Central memory CD8-positive, alpha-beta T cell (primary cell): ENCODE results near the gene UBR7.
A peak's percentile ranks its signal among the peaks of the same experiment; 100 is the strongest.

Experiments used
- ATAC-seq: fragments of 150-1000 bp; cut with Tn5 transposase; replicated peaks from 2 replicates; pipeline ENCODE4 v1.10.0; 2022; ENCODE audit warnings: mild to moderate bottlenecking, moderate FRiP score, moderate number of reproducible peaks; ENCODE audit not compliant: poor library complexity, severe bottlenecking; ENCODE audit errors: extremely low read depth
- DNase-seq, 2 donors: peaks; one replicate each; pipeline ENCODE4 v3.0.0; 2021; ENCODE audit warnings: low spot score in 2 of 2
- H3K27ac Mint-ChIP-seq: one replicate; pipeline ENCODE4 v1.8.0; 2022; ENCODE audit warnings: low read depth, mild to moderate bottlenecking, moderate library complexity, mixed read lengths
- H3K27me3 Mint-ChIP-seq: one replicate; pipeline ENCODE4 v1.8.0; 2022; ENCODE audit warnings: mixed read lengths
- H3K36me3 Mint-ChIP-seq: one replicate; pipeline ENCODE4 v1.8.0; 2022; ENCODE audit warnings: mild to moderate bottlenecking, moderate library complexity, mixed read lengths; ENCODE audit not compliant: insufficient read depth
- H3K4me1 Mint-ChIP-seq: one replicate; pipeline ENCODE4 v1.8.0; 2022; ENCODE audit warnings: mixed read lengths
- H3K4me3 Mint-ChIP-seq: one replicate; pipeline ENCODE4 v1.8.0; 2022; ENCODE audit warnings: mild to moderate bottlenecking, moderate library complexity, mixed read lengths
- H3K9me3 Mint-ChIP-seq: one replicate; pipeline ENCODE4 v1.8.0; 2022; ENCODE audit warnings: mixed read lengths

The UBR7 gene

GRCh38 chr14:93239869-93240677 lies 33.0 kb downstream of the UBR7 start:
- Mint-ChIP-seq H3K36me3 (peaks cover 30% of the 10 kb centered on the region), H3K4me3 (no peak overlapping the region), H3K27me3 (no peaks in the 10 kb centered on the region), H3K4me1 (peaks cover 5% of the 10 kb centered on the region), H3K27ac (no peak overlapping the region), H3K9me3 (no peaks in the 10 kb centered on the region)
- DNase-seq, result no peak
- no peak for ATAC-seq

- Mint-ChIP-seq H3K27ac (no peak overlapping the region), H3K27me3 (no peaks in the 10 kb centered on the region), H3K4me1 (peaks cover 5% of the 10 kb centered on the region), H3K36me3 (peaks cover 34% of the 10 kb centered on the region), H3K4me3 (no peak overlapping the region), H3K9me3 (no peaks in the 10 kb centered on the region)
- no peak for ATAC-seq
- no peak for DNase-seq
Observed at GRCh38 chr14:93240678-93241000, 33.6 kb downstream of the UBR7 start.

GRCh38 chr14:93245764-93246420 lies 38.8 kb downstream of the UBR7 start:
- H3K9me3 Mint-ChIP-seq, result no peaks in the 10 kb centered on the region
- peaks cover 5% of the 10 kb centered on the region for H3K4me1 Mint-ChIP-seq
- H3K36me3 Mint-ChIP-seq, result peaks cover 53% of the 10 kb centered on the region
- no peak overlapping the region for H3K4me3 Mint-ChIP-seq
- ATAC-seq (no peak), DNase-seq (no peak)
- H3K27ac Mint-ChIP-seq, result no peak overlapping the region
- H3K27me3 Mint-ChIP-seq, result no peaks in the 10 kb centered on the region

DNA sequence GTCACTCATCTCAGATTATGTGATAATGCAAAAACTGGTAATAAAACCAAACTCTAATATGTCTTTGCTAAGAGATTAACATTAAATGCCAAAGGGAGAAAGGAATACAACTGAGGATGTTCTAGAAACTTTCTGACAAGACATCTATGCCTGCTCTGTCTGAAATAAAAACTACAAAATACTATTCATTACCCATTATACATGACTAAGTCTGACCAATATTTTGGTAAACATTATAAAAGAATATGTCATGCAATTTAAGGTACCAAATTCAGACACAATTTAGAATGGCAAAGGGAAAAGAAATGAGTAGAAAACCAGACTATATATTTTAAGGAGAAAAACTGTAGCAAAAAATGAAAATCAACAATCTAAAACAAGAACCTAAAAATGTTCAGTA lies 39.5 kb downstream of the UBR7 start:
- ATAC-seq, result no peak
- no peaks in the 10 kb centered on the region for H3K9me3 Mint-ChIP-seq
- no peak overlapping the region for H3K4me3 Mint-ChIP-seq
- no peak overlapping the region for H3K27ac Mint-ChIP-seq
- DNase-seq, result no peak
- peaks cover 49% of the 10 kb centered on the region for H3K36me3 Mint-ChIP-seq
- peaks cover 5% of the 10 kb centered on the region for H3K4me1 Mint-ChIP-seq
- H3K27me3 Mint-ChIP-seq, result no peaks in the 10 kb centered on the region

DNA sequence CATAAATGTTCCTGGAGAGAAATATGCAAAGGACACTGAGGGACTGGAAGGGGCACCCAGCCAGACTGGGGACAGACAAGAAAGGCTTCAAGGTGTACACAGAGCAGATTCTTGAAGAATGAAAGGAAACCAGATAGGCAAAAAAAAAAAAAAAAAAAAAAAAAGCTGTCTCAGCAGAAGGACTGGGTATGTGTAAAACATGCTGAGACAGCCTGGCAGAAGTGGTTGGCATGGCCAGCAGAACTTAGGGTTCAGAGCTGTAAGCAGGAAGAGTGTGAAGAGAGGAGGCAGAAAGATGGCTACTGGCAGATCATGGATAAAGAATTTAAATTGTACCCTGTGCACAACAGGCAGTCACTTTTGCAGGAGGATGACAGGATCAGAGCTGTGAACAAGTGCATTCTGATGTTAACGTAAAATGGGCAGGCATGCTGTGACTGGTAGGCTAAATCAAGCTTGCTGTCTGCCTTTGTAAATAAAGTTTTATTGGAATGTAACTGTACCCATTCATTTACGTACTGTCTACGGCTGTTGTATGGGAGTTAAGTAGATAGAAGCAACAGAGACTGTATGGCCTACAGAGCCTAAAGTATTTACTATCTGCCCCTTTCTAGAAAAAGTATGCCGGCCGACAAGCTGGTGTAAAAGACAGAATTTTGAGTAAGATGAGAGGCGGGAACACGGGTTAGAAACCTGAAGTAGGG lies 42.2 kb downstream of the UBR7 start:
- Mint-ChIP-seq H3K36me3 (peaks cover 48% of the 10 kb centered on the region), H3K27me3 (no peaks in the 10 kb centered on the region), H3K27ac (peak overlapping the region; percentile 82), H3K4me1 (no peaks in the 10 kb centered on the region), H3K9me3 (no peaks in the 10 kb centered on the region), H3K4me3 (no peak overlapping the region)
- ATAC-seq, result no peak
- DNase-seq, result no peak

- H3K36me3 Mint-ChIP-seq, result peaks cover 19% of the 10 kb centered on the region
- no peak for DNase-seq
- H3K4me3 Mint-ChIP-seq, result no peak overlapping the region
- no peak overlapping the region for H3K27ac Mint-ChIP-seq
- no peaks in the 10 kb centered on the region for H3K9me3 Mint-ChIP-seq
- ATAC-seq, result no peak
- H3K4me1 Mint-ChIP-seq, result peaks cover 22% of the 10 kb centered on the region
- no peaks in the 10 kb centered on the region for H3K27me3 Mint-ChIP-seq
Observed at GRCh38 chr14:93262446-93262845, 55.4 kb downstream of the UBR7 start.

DNA sequence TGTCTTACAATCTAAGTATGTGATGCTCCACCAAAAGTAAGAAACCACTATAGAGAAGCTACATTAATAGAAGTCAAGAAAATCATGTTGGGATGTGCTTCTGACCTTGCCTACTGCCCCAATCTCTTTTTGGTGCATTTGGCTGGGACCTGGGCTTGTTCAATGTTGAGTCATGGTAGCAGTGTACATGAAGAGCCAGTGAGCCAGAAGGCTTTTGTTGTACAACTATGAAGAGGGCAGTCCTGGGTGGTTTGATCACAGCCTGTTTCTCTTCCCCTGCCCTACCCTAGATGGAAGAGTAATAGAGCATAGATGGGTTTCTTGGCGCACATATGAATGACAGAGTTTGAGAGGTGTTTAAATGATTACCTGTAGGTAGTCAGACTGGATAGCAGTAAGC lies 56.4 kb downstream of the UBR7 start:
- H3K4me1 Mint-ChIP-seq, result peaks cover 31% of the 10 kb centered on the region
- no peaks in the 10 kb centered on the region for H3K27me3 Mint-ChIP-seq
- no peak overlapping the region for H3K4me3 Mint-ChIP-seq
- no peaks in the 10 kb centered on the region for H3K9me3 Mint-ChIP-seq
- ATAC-seq, result no peak
- H3K36me3 Mint-ChIP-seq, result peaks cover 16% of the 10 kb centered on the region
- DNase-seq, result no peak
- no peak overlapping the region for H3K27ac Mint-ChIP-seq

GRCh38 chr14:93266127-93266526 lies 59.1 kb downstream of the UBR7 start:
- Mint-ChIP-seq H3K4me3 (no peak overlapping the region), H3K4me1 (peaks cover 31% of the 10 kb centered on the region), H3K27me3 (no peaks in the 10 kb centered on the region), H3K9me3 (no peaks in the 10 kb centered on the region), H3K36me3 (peaks cover 14% of the 10 kb centered on the region), H3K27ac (no peak overlapping the region)
- no peak for ATAC-seq
- DNase-seq, result no peak

DNA sequence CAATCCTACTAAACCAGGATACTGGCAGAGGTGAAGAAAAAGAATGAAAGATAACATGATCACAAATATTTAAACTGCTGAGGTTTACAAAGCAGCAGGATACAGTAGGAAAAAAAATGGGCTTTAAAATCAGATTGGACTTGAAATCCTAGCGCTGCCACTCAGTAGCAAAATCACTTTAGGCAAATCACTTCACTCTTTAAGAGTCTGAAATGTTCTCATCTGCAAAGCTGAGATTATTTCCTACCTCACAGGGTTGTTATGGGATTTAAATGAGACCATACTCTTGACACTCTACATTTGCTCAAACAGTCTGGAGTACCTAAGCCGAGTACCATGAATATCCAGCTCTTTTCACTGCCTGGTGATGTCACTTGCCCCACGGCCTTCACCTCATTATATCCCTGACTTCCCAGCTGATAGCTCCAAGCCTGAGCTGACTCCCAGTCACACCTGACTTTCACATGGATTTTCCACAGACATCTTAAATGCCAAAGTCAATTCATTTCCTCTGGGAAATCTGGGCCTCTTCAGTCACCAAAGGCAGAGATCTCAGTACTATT lies 60.2 kb downstream of the UBR7 start:
- Mint-ChIP-seq H3K4me3 (no peak overlapping the region), H3K36me3 (peaks cover 8% of the 10 kb centered on the region), H3K4me1 (peaks cover 31% of the 10 kb centered on the region), H3K27me3 (no peaks in the 10 kb centered on the region), H3K9me3 (no peaks in the 10 kb centered on the region), H3K27ac (no peak overlapping the region)
- ATAC-seq, result no peak
- DNase-seq, result no peak

DNA sequence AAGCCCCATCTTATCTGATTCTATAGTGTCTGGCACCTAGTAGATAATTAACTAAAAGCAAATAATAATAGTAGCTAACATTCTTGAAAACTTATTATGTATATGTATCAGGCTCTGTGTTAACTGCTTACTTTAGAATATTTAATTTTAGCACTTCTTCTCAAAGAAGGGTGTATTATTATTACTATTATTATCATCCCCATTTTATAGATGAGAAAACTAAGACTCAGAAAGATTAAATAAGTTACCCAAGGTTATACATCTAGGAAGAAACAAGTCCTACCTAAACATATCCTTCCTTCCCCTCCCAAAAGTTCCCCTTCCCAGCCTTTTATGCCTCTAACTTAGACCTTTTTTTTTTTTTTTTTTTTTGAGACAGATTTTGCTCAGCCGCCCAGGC lies 61.4 kb downstream of the UBR7 start:
- Mint-ChIP-seq H3K27ac (peak overlapping the region; percentile 56), H3K27me3 (no peaks in the 10 kb centered on the region), H3K4me1 (peaks cover 29% of the 10 kb centered on the region), H3K9me3 (no peaks in the 10 kb centered on the region), H3K4me3 (no peak overlapping the region), H3K36me3 (peaks cover 5% of the 10 kb centered on the region)
- DNase-seq, result no peak
- ATAC-seq, result no peak

DNA sequence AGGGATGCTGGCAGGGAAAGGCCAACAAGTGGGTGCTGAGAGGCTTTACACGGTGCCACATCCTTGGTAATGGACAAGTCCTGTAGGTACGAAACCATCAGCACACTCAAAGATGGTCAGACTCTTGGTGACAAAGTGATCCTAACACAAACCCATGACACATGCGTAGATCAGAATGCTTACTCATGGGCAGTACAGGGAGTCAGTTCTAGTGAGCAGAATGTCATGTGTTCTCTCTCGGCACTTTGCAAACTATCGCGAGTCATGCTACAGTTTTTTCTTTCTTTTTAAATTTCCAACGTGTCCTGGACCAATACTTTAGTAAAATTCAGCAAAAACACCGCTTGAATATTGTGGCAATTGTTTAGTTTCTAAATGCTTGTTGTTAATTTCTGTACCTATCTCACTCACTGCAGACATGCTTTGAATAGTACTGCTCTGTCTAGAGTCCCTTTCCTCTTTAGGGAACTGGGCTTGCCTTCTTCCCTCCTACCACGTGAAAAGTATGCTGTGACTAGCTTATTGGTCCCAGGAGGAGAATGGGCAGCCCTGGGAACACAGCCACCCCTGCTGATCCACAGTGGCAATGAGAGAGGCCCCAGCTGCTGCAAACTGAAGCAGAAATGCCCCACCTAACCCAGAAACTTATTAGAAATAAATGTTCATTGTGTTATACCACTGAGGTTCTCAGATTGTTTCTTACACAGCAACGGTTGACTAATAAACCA lies 62.4 kb downstream of the UBR7 start:
- no peaks in the 10 kb centered on the region for H3K27me3 Mint-ChIP-seq
- H3K4me1 Mint-ChIP-seq, result peaks cover 19% of the 10 kb centered on the region
- peaks cover 6% of the 10 kb centered on the region for H3K36me3 Mint-ChIP-seq
- no peak for ATAC-seq
- no peak for DNase-seq
- no peak overlapping the region for H3K4me3 Mint-ChIP-seq
- no peak overlapping the region for H3K27ac Mint-ChIP-seq
- H3K9me3 Mint-ChIP-seq, result no peaks in the 10 kb centered on the region

- Mint-ChIP-seq H3K9me3 (no peaks in the 10 kb centered on the region), H3K36me3 (peaks cover 6% of the 10 kb centered on the region), H3K27ac (no peak overlapping the region), H3K4me1 (peaks cover 14% of the 10 kb centered on the region), H3K27me3 (no peaks in the 10 kb centered on the region), H3K4me3 (no peak overlapping the region)
- ATAC-seq, result no peak
- DNase-seq, result no peak
Observed at GRCh38 chr14:93271111-93271510, 64.1 kb downstream of the UBR7 start.
